ENCODE measurements around the gene GUCA2A. TPM values are rescaled to one million over a fixed set of nuclear protein-coding genes. Genes with fewer than 3 reads are reported as not detected.

The GUCA2A gene
- total and polyA plus RNA-seq, 2 of the 4 experiments (the other 2 are of a cell fraction), result not detected

GRCh38 chr1:42125552-42125951 lies 39.0 kb downstream of the GUCA2A start:
- TF ChIP-seq FOS (IDR thresholded peaks at IDR 0.05; ENCODE audit: low read depth, low read length) (no peak), MAZ (IDR thresholded peaks at IDR 0.05; ENCODE audit: borderline replicate concordance, low read depth, low read length) (no peak)
- CTCF ChIA-PET, result no interaction called here
- POLR2A ChIA-PET (ENCODE audit: unreplicated experiment), result no interaction called here

More at GRCh38 chr1:42125552-42125951, 39.0 kb downstream of the GUCA2A start:
- Histone ChIP-seq H2BK20ac (ENCODE audit: low read depth, low read length) (no peak overlapping the region), H2BK15ac (ENCODE audit: low read depth, low read length) (no peak overlapping the region), H3K27me3 (ENCODE audit: control insufficient read depth, insufficient read depth, low read length) (peaks cover 6% of the 10 kb centered on the region), H3K18ac (ENCODE audit: low read depth, low read length) (no peak overlapping the region), H3K4me3 (ENCODE audit: insufficient read depth, low read depth, low read length) (no peak overlapping the region), H3K4me1 (ENCODE audit: control insufficient read depth, insufficient read depth, low read length) (no peaks in the 10 kb centered on the region), H3K56ac (ENCODE audit: extremely low read depth, insufficient read depth, low read length) (no peak overlapping the region), H3K9ac (ENCODE audit: low read depth, low read length) (no peak overlapping the region), H3K36me3 (ENCODE audit: control insufficient read depth, insufficient read depth, low read length) (no peaks in the 10 kb centered on the region), H3K4me2 (ENCODE audit: low read depth, low read length) (no peak overlapping the region), H2AK9ac (replicated peaks; ENCODE audit: low read depth, low read length, poor library complexity) (no peak overlapping the region), H4K5ac (ENCODE audit: low read depth, low read length) (no peak overlapping the region), H4K8ac (ENCODE audit: low read depth in 2 of 2, low read length in 2 of 2) (no peak overlapping the region), H3K23ac (ENCODE audit: low read depth, low read length) (no peak overlapping the region), H2AK5ac (ENCODE audit: low read depth, low read length) (no peak overlapping the region), H2BK5ac (ENCODE audit: low read depth, low read length, poor library complexity, severe bottlenecking) (no peak overlapping the region), H3K14ac (replicated peaks; ENCODE audit: low read depth, low read length) (no peak overlapping the region), H4K20me1 (ENCODE audit: insufficient read depth, low read length) (no peaks in the 10 kb centered on the region), H2AFZ (replicated peaks; ENCODE audit: low read length, poor library complexity) (no peak overlapping the region), H3K4ac (ENCODE audit: low read depth, low read length) (no peak overlapping the region), H3K9me1 (ENCODE audit: insufficient read depth, low read length) (no peaks in the 10 kb centered on the region), H4K91ac (ENCODE audit: insufficient read depth, low read depth, low read length) (no peak overlapping the region), H2BK120ac (ENCODE audit: low read depth, low read length) (no peak overlapping the region), H3K9me3 (ENCODE audit: control insufficient read depth, insufficient read depth, low read length) (no peaks in the 10 kb centered on the region), H3K79me1 (ENCODE audit: low read depth in 1 of 2, low read length in 2 of 2) (no peaks in the 10 kb centered on the region), H3K27ac (ENCODE audit: insufficient read depth, low read length) (no peak overlapping the region)
- BruUV-seq (replicated peaks), result no TSS peak
- no peak for DNase-seq
- no peak for ATAC-seq (ENCODE audit: low read depth)
- dilution Hi-C loops (cut with HindIII; ENCODE audit: low sequenced_read_pairs, unreplicated experiment), result no loop called here
- intact Hi-C loops (cut with micrococcal nuclease), result no loop called here
- no CpG with 5 or more reads among the region's 1 CpG for WGBS, 2 experiments (ENCODE audit: extremely low coverage in 2 of 2, insufficient read length in 1 of 2)
- in situ Hi-C loops (cut with MboI; ENCODE audit: low sequenced_read_pairs), result no loop called here

Measured in IMR-90 (cell line).